Measurements from ENCODE around the gene RIPOR2. TPM values are rescaled to one million over a fixed set of nuclear protein-coding genes. Genes with fewer than 3 reads are reported as not detected.
"Not testable (repeated sequence)": the region's sequence is repeated elsewhere in the genome, so short reads cannot be mapped to it uniquely, and the experiment has no call there.

The RIPOR2 gene
- total and polyA plus RNA-seq, 2 of the 13 experiments (the other 11 are each of a cell fraction or from before 2014, with no cell fraction given), result 0.02 to 0.05 TPM

GRCh38 chr6:24927277-24927955, 8.3 kb downstream of the RIPOR2 start:
- CTCF ChIA-PET (ENCODE audit: low intra/inter-chr PET ratio, low total read pairs), result no interaction called here
- peaks cover 13% of the 10 kb centered on the region for H3K4me1 ChIP-seq (ENCODE audit: insufficient read depth, low read length)
- no peak overlapping the region for H2AFZ ChIP-seq (ENCODE audit: low read length)
- no peak overlapping the region for H3K4me3 ChIP-seq (replicated peaks in 1 of 3; ENCODE audit: insufficient read depth in 1 of 3, low read depth in 2 of 3, low read length in 3 of 3)
- H3K79me2 ChIP-seq (ENCODE audit: insufficient read depth, low read length), result no peaks in the 10 kb centered on the region
- H3K27me3 ChIP-seq (ENCODE audit: control insufficient read depth in 1 of 2, insufficient read depth in 2 of 2, low read length in 2 of 2), result no peaks in the 10 kb centered on the region
- intact Hi-C loops (cut with micrococcal nuclease; ENCODE audit: unreplicated experiment) (no loop called here), in situ Hi-C loops (cut with HindIII; ENCODE audit: extremely low pct_ligation_motif_present, low pct_unique_long_range_greater_than_20kb) (no loop called here)
- no peak overlapping the region for H3K4me2 ChIP-seq (ENCODE audit: low read depth, low read length)
- H4K20me1 ChIP-seq (ENCODE audit: insufficient read depth, low read length), result no peaks in the 10 kb centered on the region
- H3K36me3 ChIP-seq (replicated peaks in 1 of 2; ENCODE audit: control insufficient read depth in 1 of 2, insufficient read depth in 2 of 2, low read length in 2 of 2), result no peaks in the 10 kb centered on the region
- H3K9ac ChIP-seq (ENCODE audit: insufficient read depth, low read depth, low read length), result no peak overlapping the region
- TF ChIP-seq CREB1 (IDR thresholded peaks at IDR 0.05) (peak; percentile 90), CREB1 (CRISPR knock-in tag; IDR thresholded peaks at IDR 0.05) (no peak), REPIN1 (CRISPR knock-in tag; IDR thresholded peaks at IDR 0.05; ENCODE audit: borderline replicate concordance, low read depth) (no peak), NFYB (CRISPR knock-in tag; IDR thresholded peaks at IDR 0.05) (no peak), ZNF720 (CRISPR knock-in tag; IDR thresholded peaks at IDR 0.05) (no peak), ZNF841 (CRISPR knock-in tag; IDR thresholded peaks at IDR 0.05; ENCODE audit: borderline replicate concordance) (no peak)
- POLR2A ChIA-PET, result no interaction called here
- ATAC-seq (no peak), FAIRE-seq (no peak), DNase-seq (ENCODE audit: low spot score) (no peak)
- BruUV-seq (replicated peaks), result no TSS peak
- H3K27ac ChIP-seq (ENCODE audit: extremely low read length, insufficient read depth, low read length), result no peak overlapping the region
- WGBS (ENCODE audit: low lambda C conversion rate), result 79% methylated on average over 3 of the region's 3 CpGs
- H3K9me3 ChIP-seq (ENCODE audit: low read length), result no peaks in the 10 kb centered on the region

- intact Hi-C loops (cut with micrococcal nuclease; ENCODE audit: unreplicated experiment); H3K79me2 ChIP-seq (ENCODE audit: insufficient read depth, low read length); CTCF ChIA-PET (ENCODE audit: low intra/inter-chr PET ratio, low total read pairs); H3K36me3 ChIP-seq (replicated peaks in 1 of 2; ENCODE audit: control insufficient read depth in 1 of 2, insufficient read depth in 2 of 2, low read length in 2 of 2); H3K27me3 ChIP-seq (ENCODE audit: control insufficient read depth in 1 of 2, insufficient read depth in 2 of 2, low read length in 2 of 2); DNase-seq (ENCODE audit: low spot score); H3K4me2 ChIP-seq (ENCODE audit: low read depth, low read length); H3K9ac ChIP-seq (ENCODE audit: insufficient read depth, low read depth, low read length); H3K27ac ChIP-seq (ENCODE audit: extremely low read length, insufficient read depth, low read length); H2AFZ ChIP-seq (ENCODE audit: low read length); in situ Hi-C loops (cut with HindIII; ENCODE audit: extremely low pct_ligation_motif_present, low pct_unique_long_range_greater_than_20kb); H3K9me3 ChIP-seq (ENCODE audit: low read length); H4K20me1 ChIP-seq (ENCODE audit: insufficient read depth, low read length); H3K4me3 ChIP-seq (replicated peaks in 1 of 3; ENCODE audit: insufficient read depth in 1 of 3, low read depth in 2 of 3, low read length in 3 of 3); FAIRE-seq; ATAC-seq; BruUV-seq (replicated peaks); TF ChIP-seq CREB1 (CRISPR knock-in tag; IDR thresholded peaks at IDR 0.05): not testable (repeated sequence)
- H3K4me1 ChIP-seq (ENCODE audit: insufficient read depth, low read length), result peaks cover 13% of the 10 kb centered on the region
- TF ChIP-seq CREB1 (IDR thresholded peaks at IDR 0.05), result peak; percentile 84
- WGBS (ENCODE audit: low lambda C conversion rate), result 23% methylated on average over 3 of the region's 3 CpGs
- POLR2A ChIA-PET, result interaction anchor here (1.0 kb wide), 1 partner anchor 432 kb away, joined by 3 read pairs; the partner anchor contains the start of gene ALDH5A1
Measured at GRCh38 chr6:24926647-24927046, 9.1 kb downstream of the RIPOR2 start.
